HFFc6 (cell line): ENCODE data around the gene HOXB3. TPM values are rescaled to one million over a fixed set of nuclear protein-coding genes. Genes with fewer than 3 reads are reported as not detected.

Experiments
- DNase-seq: peaks from one replicate; pipeline ENCODE4 v3.0.0-alpha.2; 2018
- H3K27ac Mint-ChIP-seq: 2 replicates; pipeline ENCODE4 v1.8.0; 2020; ENCODE audit warnings: mild to moderate bottlenecking, mixed read lengths
- H3K27me3 Mint-ChIP-seq: 2 replicates; pipeline ENCODE4 v1.8.0; 2021; ENCODE audit warnings: mild to moderate bottlenecking, moderate library complexity, mixed read lengths; ENCODE audit not compliant: insufficient read depth
- H3K36me3 Mint-ChIP-seq: 2 replicates; pipeline ENCODE4 v1.8.0; 2021; ENCODE audit warnings: low read depth, mixed read lengths
- H3K4me1 Mint-ChIP-seq: 2 replicates; pipeline ENCODE4 v1.8.0; 2020; ENCODE audit warnings: low read depth, mixed read lengths
- H3K4me3 Mint-ChIP-seq: 2 replicates; pipeline ENCODE4 v1.8.0; 2020; ENCODE audit warnings: mild to moderate bottlenecking, moderate library complexity, mixed read lengths
- H3K9me3 Mint-ChIP-seq: 2 replicates; pipeline ENCODE4 v1.8.0; 2020; ENCODE audit warnings: mild to moderate bottlenecking, mixed read lengths
- total RNA-seq, 6 experiments: library from RNA; stranded (reverse); fragmentation: NEBNext Ultra II Directional; extraction: Animal tissue kit (Norgen Biotek cat#: 25700); gene quantifications; 2 replicates in 1 of 6; 3 replicates in 5 of 6; pipeline ENCODE4 v1.2.3, GENCODE V29; 2021
- TF ChIP-seq, protein P1 (sequence below): fragments of 200-600 bp; sonication (generic); IDR thresholded peaks from 2 replicates; pipeline ENCODE4 v1.5.0; 2021; ENCODE audit warnings: antibody characterized with exemption, mild to moderate bottlenecking

Gene HOXB3
- total RNA-seq, 6 experiments from 2014 or later = not detected

DNA sequence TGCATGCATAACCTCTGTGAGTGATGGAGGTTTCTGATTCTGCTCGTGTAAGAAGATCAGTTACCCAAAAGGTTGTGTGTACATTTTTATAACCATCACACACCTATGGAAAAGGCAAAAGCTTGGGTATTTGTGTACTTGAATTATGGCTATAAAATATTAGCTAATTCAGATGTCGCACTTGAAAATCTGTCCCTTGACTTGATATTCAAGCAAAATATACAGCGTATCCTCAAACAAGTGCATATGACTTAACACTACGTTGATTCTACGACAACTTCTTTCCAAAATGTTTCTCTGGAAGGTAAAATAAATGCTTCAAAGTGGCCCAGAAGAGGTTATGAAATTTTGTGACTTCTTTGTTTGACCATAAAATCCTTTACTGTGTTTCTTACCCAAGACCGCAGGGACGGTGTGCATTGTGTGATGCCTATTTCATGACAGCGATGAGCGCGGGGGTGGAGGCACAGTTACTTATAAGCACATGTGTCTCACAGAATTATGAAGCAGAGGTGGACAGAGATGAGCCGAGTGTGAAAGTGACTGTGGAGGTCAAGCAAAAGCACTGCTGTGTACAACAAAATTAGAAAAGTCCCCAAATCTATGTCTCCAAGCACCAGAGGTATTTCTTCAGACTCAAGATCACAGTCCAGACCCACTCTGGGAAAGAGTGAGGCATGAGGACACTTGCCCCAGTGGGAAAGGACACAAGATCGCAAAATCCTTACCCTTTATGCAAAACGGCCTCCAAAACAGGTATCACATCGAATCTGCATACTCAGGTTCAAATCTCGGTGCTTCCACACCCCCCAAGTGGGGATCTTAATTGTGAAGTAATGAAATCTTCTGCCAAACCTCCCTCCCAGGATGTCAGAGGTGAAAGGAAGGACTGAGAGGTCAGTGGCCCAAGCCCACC, 40.2 kb upstream of the HOXB3 start:
- DNase-seq = no peak
- TF ChIP-seq, protein P1, sequence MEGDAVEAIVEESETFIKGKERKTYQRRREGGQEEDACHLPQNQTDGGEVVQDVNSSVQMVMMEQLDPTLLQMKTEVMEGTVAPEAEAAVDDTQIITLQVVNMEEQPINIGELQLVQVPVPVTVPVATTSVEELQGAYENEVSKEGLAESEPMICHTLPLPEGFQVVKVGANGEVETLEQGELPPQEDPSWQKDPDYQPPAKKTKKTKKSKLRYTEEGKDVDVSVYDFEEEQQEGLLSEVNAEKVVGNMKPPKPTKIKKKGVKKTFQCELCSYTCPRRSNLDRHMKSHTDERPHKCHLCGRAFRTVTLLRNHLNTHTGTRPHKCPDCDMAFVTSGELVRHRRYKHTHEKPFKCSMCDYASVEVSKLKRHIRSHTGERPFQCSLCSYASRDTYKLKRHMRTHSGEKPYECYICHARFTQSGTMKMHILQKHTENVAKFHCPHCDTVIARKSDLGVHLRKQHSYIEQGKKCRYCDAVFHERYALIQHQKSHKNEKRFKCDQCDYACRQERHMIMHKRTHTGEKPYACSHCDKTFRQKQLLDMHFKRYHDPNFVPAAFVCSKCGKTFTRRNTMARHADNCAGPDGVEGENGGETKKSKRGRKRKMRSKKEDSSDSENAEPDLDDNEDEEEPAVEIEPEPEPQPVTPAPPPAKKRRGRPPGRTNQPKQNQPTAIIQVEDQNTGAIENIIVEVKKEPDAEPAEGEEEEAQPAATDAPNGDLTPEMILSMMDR = no peak
- H3K4me1 Mint-ChIP-seq = no peaks in the 10 kb centered on the region
- H3K4me3 Mint-ChIP-seq = no peak overlapping the region
- H3K27ac Mint-ChIP-seq = no peak overlapping the region
- peaks cover 75% of the 10 kb centered on the region for H3K27me3 Mint-ChIP-seq
- H3K9me3 Mint-ChIP-seq = no peaks in the 10 kb centered on the region
- H3K36me3 Mint-ChIP-seq = no peaks in the 10 kb centered on the region

DNA sequence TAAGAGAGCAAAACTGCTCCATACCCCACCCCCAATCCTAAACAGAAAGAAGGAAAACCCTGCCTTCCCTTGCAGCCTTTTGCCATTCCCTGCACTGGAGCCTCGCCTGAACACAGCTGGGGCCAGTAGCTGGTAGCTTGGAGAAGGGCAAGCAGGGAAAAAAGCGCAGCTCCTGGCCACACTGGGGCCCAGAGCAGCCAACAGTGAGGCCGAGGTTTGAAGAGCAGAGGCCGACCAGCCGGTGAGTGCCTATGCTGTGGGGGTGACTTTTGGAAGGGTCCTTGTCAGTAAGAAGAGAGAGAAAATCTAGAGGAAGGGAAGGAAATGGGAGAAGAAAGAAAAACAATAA, 39.3 kb upstream of the HOXB3 start:
- no peak for DNase-seq
- Mint-ChIP-seq H3K36me3 (no peaks in the 10 kb centered on the region), H3K4me3 (no peak overlapping the region), H3K4me1 (no peaks in the 10 kb centered on the region), H3K27ac (no peak overlapping the region), H3K9me3 (no peaks in the 10 kb centered on the region), H3K27me3 (peaks cover 69% of the 10 kb centered on the region)
- TF ChIP-seq, protein P1 = no peak

DNA sequence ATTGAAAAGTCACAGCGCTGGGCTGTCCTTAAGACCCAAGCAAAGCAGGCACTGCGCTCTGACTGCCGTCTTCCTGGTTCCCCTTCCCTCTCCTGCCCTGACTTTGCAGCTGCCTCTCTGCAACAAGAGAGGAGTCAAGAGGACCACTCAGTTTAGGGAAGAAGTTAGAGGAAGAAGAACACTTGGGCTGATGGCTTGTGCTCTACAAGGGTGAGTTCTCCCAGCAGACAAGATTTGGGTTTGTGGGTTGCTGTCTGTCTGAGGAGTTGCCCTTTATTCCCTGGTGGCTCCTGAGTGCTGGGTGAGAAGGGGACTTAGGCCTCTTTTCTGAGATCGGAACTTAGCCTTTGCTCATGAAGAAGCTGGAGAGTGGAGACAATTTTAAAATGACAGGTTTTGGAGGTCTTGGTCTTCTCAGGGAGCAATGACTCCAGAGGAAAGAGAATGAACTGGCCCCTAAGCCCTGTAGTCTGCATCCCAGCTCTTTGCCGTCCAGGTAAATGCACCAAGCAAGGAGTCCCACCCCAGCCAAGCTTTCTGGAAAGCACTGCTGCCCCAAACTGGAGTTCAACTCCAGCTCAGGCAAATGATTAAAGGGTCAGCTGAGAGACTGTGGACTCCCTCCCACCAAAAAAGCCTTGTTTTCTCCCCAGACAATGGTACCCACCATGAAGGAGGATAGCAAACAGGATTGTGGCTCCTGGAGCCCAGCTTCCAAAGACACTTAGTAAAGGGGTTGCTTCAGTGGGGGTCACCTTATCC, 38.8 kb upstream of the HOXB3 start:
- H3K4me3 Mint-ChIP-seq = no peak overlapping the region
- no peaks in the 10 kb centered on the region for H3K4me1 Mint-ChIP-seq
- no peaks in the 10 kb centered on the region for H3K9me3 Mint-ChIP-seq
- DNase-seq = no peak
- no peak overlapping the region for H3K27ac Mint-ChIP-seq
- TF ChIP-seq, protein P1 = no peak
- no peaks in the 10 kb centered on the region for H3K36me3 Mint-ChIP-seq
- H3K27me3 Mint-ChIP-seq = peaks cover 70% of the 10 kb centered on the region

DNA sequence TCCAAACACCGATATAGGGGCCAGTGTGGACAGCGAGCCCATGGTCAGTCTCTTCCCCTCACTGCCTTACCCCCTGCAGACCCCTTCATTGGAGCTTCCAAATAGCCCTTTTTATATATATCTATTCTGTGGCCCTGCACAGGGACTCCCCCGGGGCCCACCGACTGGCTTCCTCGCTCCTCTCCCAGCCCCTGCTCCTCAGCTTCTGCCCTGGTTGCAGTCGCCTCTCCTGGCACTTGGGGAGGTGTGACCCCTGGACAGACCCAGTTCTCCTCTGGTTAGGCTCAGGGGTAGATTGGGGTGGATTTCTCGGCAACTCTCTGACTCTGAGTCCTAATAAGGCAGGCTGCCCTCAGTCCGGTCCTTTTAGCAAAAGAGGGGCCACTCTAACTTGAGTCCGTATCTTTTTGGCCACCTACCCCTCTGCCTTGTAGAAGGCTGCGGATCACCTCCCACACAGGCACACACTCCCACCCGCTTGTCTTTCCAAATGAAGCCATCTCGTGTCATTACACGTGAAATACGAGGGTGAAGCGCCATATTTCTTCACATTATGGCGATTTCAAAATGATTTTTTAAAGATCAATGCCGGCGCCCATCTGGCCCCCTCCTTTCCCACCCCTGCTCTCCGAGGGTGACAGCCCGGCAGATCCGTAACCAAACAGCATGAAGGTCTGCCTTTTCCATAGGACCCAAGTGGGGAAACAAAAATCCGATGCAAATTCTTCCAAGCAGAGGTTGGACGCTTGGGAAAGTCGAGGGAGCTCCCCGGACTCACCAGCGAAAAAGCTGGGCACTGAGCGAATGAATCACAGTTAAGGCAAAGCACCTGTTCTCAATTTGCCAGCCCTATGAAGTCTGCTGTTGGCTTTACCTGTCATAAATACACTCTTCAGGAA, 37.8 kb upstream of the HOXB3 start:
- Mint-ChIP-seq H3K4me3 (no peak overlapping the region), H3K9me3 (no peaks in the 10 kb centered on the region), H3K27me3 (peaks cover 75% of the 10 kb centered on the region), H3K36me3 (no peaks in the 10 kb centered on the region), H3K4me1 (no peaks in the 10 kb centered on the region), H3K27ac (no peak overlapping the region)
- DNase-seq = no peak
- TF ChIP-seq, protein P1 = no peak

DNA sequence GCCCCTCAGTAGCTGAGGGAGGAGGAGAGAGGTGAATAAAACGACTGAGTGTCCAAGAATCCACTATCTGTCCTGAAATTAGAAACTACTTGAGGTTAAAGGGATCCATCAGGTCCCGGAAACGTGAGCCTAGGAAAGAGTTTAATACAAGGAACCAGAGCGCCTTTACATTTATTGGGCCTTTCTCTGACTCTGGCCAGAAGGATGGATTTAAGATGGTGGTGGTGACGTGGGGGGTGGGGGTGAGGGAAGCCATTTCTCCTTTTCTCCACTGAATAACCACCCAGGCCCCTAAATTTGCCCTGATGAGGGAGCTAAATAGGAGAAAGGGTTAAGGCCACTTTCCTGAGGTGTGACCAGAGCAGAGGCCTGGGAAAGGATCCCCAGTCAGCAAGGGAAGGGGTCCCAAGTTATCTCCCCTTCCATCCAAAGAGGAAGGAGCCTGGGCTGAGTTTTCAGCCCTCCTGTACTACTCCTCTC, 37.1 kb upstream of the HOXB3 start:
- Mint-ChIP-seq H3K4me3 (no peak overlapping the region), H3K4me1 (no peaks in the 10 kb centered on the region), H3K27me3 (peaks cover 75% of the 10 kb centered on the region), H3K27ac (no peak overlapping the region), H3K36me3 (no peaks in the 10 kb centered on the region), H3K9me3 (no peaks in the 10 kb centered on the region)
- DNase-seq = no peak
- TF ChIP-seq, protein P1 = no peak
